WTC11 (cell line): Measurements from ENCODE around the gene GGCX. TPM values are rescaled to one million over a fixed set of nuclear protein-coding genes. Genes with fewer than 3 reads are reported as not detected.
A peak's percentile ranks its signal among the peaks of the same experiment; 100 is the strongest.

Experiments used
- ATF6 ChIP-seq: sonication (generic); formaldehyde crosslinking; IDR thresholded peaks from 2 replicates; pipeline ENCODE4 v1.8.1; 2023; ENCODE audit warnings: mild to moderate bottlenecking, missing genetic modification reagents
- CDX4 ChIP-seq: fragments of 250-450 bp; sonication (Bioruptor Pico); IDR thresholded peaks from 2 replicates; pipeline ENCODE4 v1.9.0; 2021; ENCODE audit warnings: moderate library complexity, mild to moderate bottlenecking, inconsistent platforms, borderline replicate concordance
- E2F5 ChIP-seq: sonication (generic); formaldehyde crosslinking; IDR thresholded peaks from 2 replicates; pipeline ENCODE4 v1.8.1; 2022; ENCODE audit warnings: mild to moderate bottlenecking, moderate library complexity, missing genetic modification reagents
- ELF4 ChIP-seq: sonication (generic); formaldehyde crosslinking; IDR thresholded peaks from 2 replicates; pipeline ENCODE4 v1.8.1; 2022; ENCODE audit warnings: low read depth, mild to moderate bottlenecking, moderate library complexity, missing genetic modification reagents
- ERG ChIP-seq: fragments of 250-450 bp; sonication (Bioruptor Pico); IDR thresholded peaks from 2 replicates; pipeline ENCODE4 v1.8.0; 2021; ENCODE audit warnings: mild to moderate bottlenecking
- ESRRA ChIP-seq: sonication (generic); formaldehyde crosslinking; IDR thresholded peaks from 2 replicates; pipeline ENCODE4 v1.8.1; 2022; ENCODE audit warnings: mild to moderate bottlenecking, missing genetic modification reagents, borderline replicate concordance
- FOXK1 ChIP-seq: sonication (generic); formaldehyde crosslinking; IDR thresholded peaks from 2 replicates; pipeline ENCODE4 v1.8.0; 2022; ENCODE audit warnings: mild to moderate bottlenecking, moderate library complexity, missing genetic modification reagents
- GABPB1 ChIP-seq: sonication (generic); formaldehyde crosslinking; IDR thresholded peaks from 2 replicates; pipeline ENCODE4 v1.8.1; 2023; ENCODE audit warnings: mild to moderate bottlenecking, missing genetic modification reagents
- GTF2I ChIP-seq: fragments of 250-450 bp; sonication (Bioruptor Pico); conservative IDR thresholded peaks from 2 replicates; pipeline ENCODE4 v1.4.0; 2021; ENCODE audit warnings: mild to moderate bottlenecking
- IRF1 ChIP-seq: sonication (generic); formaldehyde crosslinking; IDR thresholded peaks from 2 replicates; pipeline ENCODE4 v1.8.0; 2023; ENCODE audit warnings: missing genetic modification reagents
- MAX ChIP-seq: sonication (generic); formaldehyde crosslinking; IDR thresholded peaks from 2 replicates; pipeline ENCODE4 v1.8.0; 2022; ENCODE audit warnings: mild to moderate bottlenecking, missing genetic modification reagents
- MLX ChIP-seq: sonication (generic); formaldehyde crosslinking; IDR thresholded peaks from 2 replicates; pipeline ENCODE4 v1.8.1; 2023; ENCODE audit warnings: mild to moderate bottlenecking, missing genetic modification reagents, moderate library complexity
- NFYB ChIP-seq: sonication (generic); formaldehyde crosslinking; conservative IDR thresholded peaks from 2 replicates; pipeline ENCODE4 v1.8.0; 2022; ENCODE audit warnings: low read depth, missing genetic modification reagents
- RELA ChIP-seq: sonication (generic); formaldehyde crosslinking; IDR thresholded peaks from 2 replicates; pipeline ENCODE4 v1.8.1; 2022; ENCODE audit warnings: missing genetic modification reagents, mild to moderate bottlenecking, borderline replicate concordance
- SMAD4 ChIP-seq: sonication (generic); formaldehyde crosslinking; IDR thresholded peaks from 2 replicates; pipeline ENCODE4 v1.8.0; 2022; ENCODE audit warnings: mild to moderate bottlenecking, missing genetic modification reagents
- STAT6 ChIP-seq: sonication (generic); formaldehyde crosslinking; conservative IDR thresholded peaks from 2 replicates; pipeline ENCODE4 v1.8.1; 2023; ENCODE audit warnings: mild to moderate bottlenecking, low read depth, missing genetic modification reagents, moderate library complexity
- USF1 ChIP-seq: sonication (generic); formaldehyde crosslinking; IDR thresholded peaks from 2 replicates; pipeline ENCODE4 v1.8.0; 2022; ENCODE audit warnings: mild to moderate bottlenecking, missing genetic modification reagents
- USF2 ChIP-seq: sonication (generic); formaldehyde crosslinking; IDR thresholded peaks from 2 replicates; pipeline ENCODE4 v1.8.1; 2023; ENCODE audit warnings: mild to moderate bottlenecking, missing genetic modification reagents, moderate library complexity
- ZMAT4 ChIP-seq: fragments of 250-450 bp; sonication (Bioruptor Pico); IDR thresholded peaks from 2 replicates; pipeline ENCODE4 v1.9.0; 2021; ENCODE audit warnings: mild to moderate bottlenecking
- ZNF138 ChIP-seq: sonication (generic); formaldehyde crosslinking; conservative IDR thresholded peaks from 2 replicates; pipeline ENCODE4 v1.8.1; 2022; ENCODE audit warnings: mild to moderate bottlenecking, moderate library complexity, missing genetic modification reagents
- ZNF396 ChIP-seq: fragments of 250-450 bp; sonication (Bioruptor Pico); IDR thresholded peaks from 2 replicates; pipeline ENCODE4 v1.8.0; 2021; ENCODE audit warnings: mild to moderate bottlenecking, moderate library complexity, borderline replicate concordance
- ZNF416 ChIP-seq: fragments of 250-450 bp; sonication (Bioruptor Pico); IDR thresholded peaks from 2 replicates; pipeline ENCODE4 v1.9.0; 2021; ENCODE audit warnings: mild to moderate bottlenecking, inconsistent platforms
- ZNF423 ChIP-seq: fragments of 250-450 bp; sonication (Bioruptor Pico); IDR thresholded peaks from 2 replicates; pipeline ENCODE4 v2.1.2; 2022; ENCODE audit warnings: mild to moderate bottlenecking, moderate library complexity
- ZNF512 ChIP-seq: sonication (generic); formaldehyde crosslinking; IDR thresholded peaks from 2 replicates; pipeline ENCODE4 v1.8.1; 2022; ENCODE audit warnings: missing genetic modification reagents, borderline replicate concordance
- ZNF671 ChIP-seq: fragments of 250-450 bp; sonication (Bioruptor Pico); IDR thresholded peaks from 2 replicates; pipeline ENCODE4 v1.8.0; 2021; ENCODE audit warnings: mild to moderate bottlenecking
- total RNA-seq: library from RNA; stranded (reverse); gene quantifications from 3 replicates; pipeline ENCODE4 v1.2.3, GENCODE V29; 2021

GGCX gene
- total RNA-seq, 1 experiment from 2014 or later: 40.9 TPM

GRCh38 chr2:85602476-85603234 lies 41.4 kb upstream of the GGCX start, which contains the start of gene TMEM150A (continued):
- TF ChIP-seq ZNF138 (CRISPR knock-in tag) (no peak), ZNF512 (CRISPR knock-in tag) (no peak), MAX (CRISPR knock-in tag) (peak; percentile 68), SMAD4 (CRISPR knock-in tag) (no peak), STAT6 (no peak), GABPB1 (CRISPR knock-in tag) (peak; percentile 40; the same call in 1 of the 2 replicates), USF2 (CRISPR knock-in tag) (peak; percentile 89), ERG (CRISPR knock-in tag) (no peak), ZNF423 (CRISPR knock-in tag) (0 out of 2 replicates have a peak, but pooled peaks have one; percentile 60), NFYB (CRISPR knock-in tag) (no peak; the same call in 1 of the 2 replicates), FOXK1 (CRISPR knock-in tag) (no peak; the same call in none of the 2 replicates), ZNF671 (no peak), RELA (CRISPR knock-in tag) (no peak), ATF6 (no peak), ZNF416 (CRISPR knock-in tag) (no peak), E2F5 (CRISPR knock-in tag) (no peak), GTF2I (CRISPR knock-in tag) (no peak), ELF4 (no peak), ESRRA (no peak), IRF1 (CRISPR knock-in tag) (no peak), USF1 (CRISPR knock-in tag) (peak; percentile 81; the same call in 1 of the 2 replicates), CDX4 (CRISPR knock-in tag) (no peak), ZMAT4 (peak; percentile 65; the same call in 1 of the 2 replicates), MLX (CRISPR knock-in tag) (no peak), ZNF396 (CRISPR knock-in tag) (no peak)
